ENCODE results near the gene IQGAP2.

Gene IQGAP2

GRCh38 chr5:76681287-76681686 is 278.2 kb downstream of the IQGAP2 start:
- H4K8ac ChIP-seq (ENCODE audit: low read depth, low read length): no peak overlapping the region
- H3K9me3 ChIP-seq (replicated peaks in 1 of 2; ENCODE audit: control insufficient read depth in 2 of 2, insufficient read depth in 1 of 2, low read depth in 1 of 2, low read length in 2 of 2): no peaks in the 10 kb centered on the region
- H2BK120ac ChIP-seq (ENCODE audit: low read depth, low read length): no peak overlapping the region
- no peak overlapping the region for H2BK12ac ChIP-seq (ENCODE audit: low read length)
- H2AK5ac ChIP-seq (ENCODE audit: low read depth, low read length): no peak overlapping the region
- no peaks in the 10 kb centered on the region for H3K4me1 ChIP-seq (ENCODE audit: control insufficient read depth in 2 of 2, insufficient read depth in 1 of 2, low read depth in 1 of 2, low read length in 2 of 2)
- H4K91ac ChIP-seq (ENCODE audit: low read depth, low read length, poor library complexity): no peak overlapping the region
- H3K9ac ChIP-seq (ENCODE audit: low read depth, low read length, poor library complexity): no peak overlapping the region
- no peak for DNase-seq (ENCODE audit: low spot score)
- H3K18ac ChIP-seq (ENCODE audit: low read length): no peak overlapping the region
- no peaks in the 10 kb centered on the region for H3K27me3 ChIP-seq (ENCODE audit: control insufficient read depth in 3 of 3, insufficient read depth in 3 of 3, low read depth in 1 of 3, low read length in 3 of 3)
- H2BK15ac ChIP-seq (ENCODE audit: low read length): no peak overlapping the region
- no CpG with 5 or more reads among the region's 4 CpGs for WGBS, 2 donors (ENCODE audit: extremely low coverage in 2 of 2, insufficient read length in 2 of 2, insufficient replicate concordance in 1 of 2)
- H3K79me1 ChIP-seq (ENCODE audit: low read depth, low read length): no peaks in the 10 kb centered on the region
- no peak overlapping the region for H3K14ac ChIP-seq (ENCODE audit: low read length)
- no peak overlapping the region for H3K4me2 ChIP-seq (ENCODE audit: insufficient read depth, low read length, poor library complexity, severe bottlenecking)
- H3K27ac ChIP-seq (replicated peaks; ENCODE audit: low read length): no peak overlapping the region
- H3K4me3 ChIP-seq (ENCODE audit: low read length in 2 of 2): no peak overlapping the region
- no peak overlapping the region for H3K4ac ChIP-seq (ENCODE audit: low read length)
- no peak overlapping the region for H2AFZ ChIP-seq (ENCODE audit: low read length)
- peaks cover 0 to 33% of the 10 kb centered on the region in 2 donors for H3K36me3 ChIP-seq (replicated peaks in 1 of 2; ENCODE audit: control insufficient read depth in 2 of 2, insufficient read depth in 2 of 2, low read length in 2 of 2)
- H2BK5ac ChIP-seq (ENCODE audit: low read length): no peak overlapping the region
- H3K23ac ChIP-seq (ENCODE audit: low read depth, low read length, poor library complexity): no peak overlapping the region

GRCh38 chr5:76682387-76682786 is 279.3 kb downstream of the IQGAP2 start:
- WGBS, 2 donors (ENCODE audit: extremely low coverage in 2 of 2, insufficient read length in 2 of 2, insufficient replicate concordance in 1 of 2): no CpG with 5 or more reads among the region's 2 CpGs
- H3K9ac ChIP-seq (ENCODE audit: low read depth, low read length, poor library complexity): no peak overlapping the region
- H3K4ac ChIP-seq (ENCODE audit: low read length): no peak overlapping the region

GRCh38 chr5:76683816-76684731 is 281.0 kb downstream of the IQGAP2 start:
- no peak overlapping the region for H3K27ac ChIP-seq (replicated peaks; ENCODE audit: low read length)
- H3K9ac ChIP-seq (ENCODE audit: low read depth, low read length, poor library complexity): no peak overlapping the region
- H3K4me3 ChIP-seq (ENCODE audit: low read length in 2 of 2): no peak overlapping the region
- no peak overlapping the region for H4K91ac ChIP-seq (ENCODE audit: low read depth, low read length, poor library complexity)
- H3K36me3 ChIP-seq (replicated peaks in 1 of 2; ENCODE audit: control insufficient read depth in 2 of 2, insufficient read depth in 2 of 2, low read length in 2 of 2): peaks cover 0 to 33% of the 10 kb centered on the region in 2 donors
- H3K14ac ChIP-seq (ENCODE audit: low read length): no peak overlapping the region
- H2BK120ac ChIP-seq (ENCODE audit: low read depth, low read length): no peak overlapping the region
- no peak overlapping the region for H3K18ac ChIP-seq (ENCODE audit: low read length)
- no peak overlapping the region for H3K4ac ChIP-seq (ENCODE audit: low read length)
- H3K79me1 ChIP-seq (ENCODE audit: low read depth, low read length): no peaks in the 10 kb centered on the region
- no peaks in the 10 kb centered on the region for H3K4me1 ChIP-seq (ENCODE audit: control insufficient read depth in 2 of 2, insufficient read depth in 1 of 2, low read depth in 1 of 2, low read length in 2 of 2)
- H2AFZ ChIP-seq (ENCODE audit: low read length): no peak overlapping the region
- DNase-seq (ENCODE audit: low spot score): no peak
- H2BK15ac ChIP-seq (ENCODE audit: low read length): no peak overlapping the region
- no peak overlapping the region for H3K23ac ChIP-seq (ENCODE audit: low read depth, low read length, poor library complexity)
- no peak overlapping the region for H2BK5ac ChIP-seq (ENCODE audit: low read length)
- no peak overlapping the region for H2AK5ac ChIP-seq (ENCODE audit: low read depth, low read length)
- H3K4me2 ChIP-seq (ENCODE audit: insufficient read depth, low read length, poor library complexity, severe bottlenecking): no peak overlapping the region
- H2BK12ac ChIP-seq (ENCODE audit: low read length): no peak overlapping the region
- H3K27me3 ChIP-seq (ENCODE audit: control insufficient read depth in 3 of 3, insufficient read depth in 3 of 3, low read depth in 1 of 3, low read length in 3 of 3): no peaks in the 10 kb centered on the region
- H4K8ac ChIP-seq (ENCODE audit: low read depth, low read length): no peak overlapping the region
- WGBS, 2 donors (ENCODE audit: extremely low coverage in 2 of 2, insufficient read length in 2 of 2, insufficient replicate concordance in 1 of 2): no CpG with 5 or more reads among the region's 9 CpGs
- no peaks in the 10 kb centered on the region for H3K9me3 ChIP-seq (replicated peaks in 1 of 2; ENCODE audit: control insufficient read depth in 2 of 2, insufficient read depth in 1 of 2, low read depth in 1 of 2, low read length in 2 of 2)

More at GRCh38 chr5:76682387-76682786, 279.3 kb downstream of the IQGAP2 start:
- no peak overlapping the region for H3K27ac ChIP-seq (replicated peaks; ENCODE audit: low read length)
- no peak overlapping the region for H3K4me3 ChIP-seq (ENCODE audit: low read length in 2 of 2)
- no peak overlapping the region for H3K23ac ChIP-seq (ENCODE audit: low read depth, low read length, poor library complexity)
- H4K8ac ChIP-seq (ENCODE audit: low read depth, low read length): no peak overlapping the region
- no peaks in the 10 kb centered on the region for H3K27me3 ChIP-seq (ENCODE audit: control insufficient read depth in 3 of 3, insufficient read depth in 3 of 3, low read depth in 1 of 3, low read length in 3 of 3)
- H2BK5ac ChIP-seq (ENCODE audit: low read length): no peak overlapping the region
- no peak overlapping the region for H2BK120ac ChIP-seq (ENCODE audit: low read depth, low read length)
- H3K9me3 ChIP-seq (replicated peaks in 1 of 2; ENCODE audit: control insufficient read depth in 2 of 2, insufficient read depth in 1 of 2, low read depth in 1 of 2, low read length in 2 of 2): no peaks in the 10 kb centered on the region
- H3K14ac ChIP-seq (ENCODE audit: low read length): no peak overlapping the region
- H3K4me1 ChIP-seq (ENCODE audit: control insufficient read depth in 2 of 2, insufficient read depth in 1 of 2, low read depth in 1 of 2, low read length in 2 of 2): no peaks in the 10 kb centered on the region
- H2AFZ ChIP-seq (ENCODE audit: low read length): no peak overlapping the region
- H2BK12ac ChIP-seq (ENCODE audit: low read length): no peak overlapping the region
- no peak for DNase-seq (ENCODE audit: low spot score)
- H3K4me2 ChIP-seq (ENCODE audit: insufficient read depth, low read length, poor library complexity, severe bottlenecking): no peak overlapping the region
- H2BK15ac ChIP-seq (ENCODE audit: low read length): no peak overlapping the region
- H3K79me1 ChIP-seq (ENCODE audit: low read depth, low read length): no peaks in the 10 kb centered on the region
- H4K91ac ChIP-seq (ENCODE audit: low read depth, low read length, poor library complexity): no peak overlapping the region
- no peak overlapping the region for H2AK5ac ChIP-seq (ENCODE audit: low read depth, low read length)
- H3K36me3 ChIP-seq (replicated peaks in 1 of 2; ENCODE audit: control insufficient read depth in 2 of 2, insufficient read depth in 2 of 2, low read length in 2 of 2): peaks cover 0 to 26% of the 10 kb centered on the region in 2 donors
- H3K18ac ChIP-seq (ENCODE audit: low read length): no peak overlapping the region

GRCh38 chr5:76684756-76685519 is 281.9 kb downstream of the IQGAP2 start:
- Histone ChIP-seq H2AFZ (ENCODE audit: low read length) (no peak overlapping the region), H3K4me2 (ENCODE audit: insufficient read depth, low read length, poor library complexity, severe bottlenecking) (no peak overlapping the region), H3K27me3 (ENCODE audit: control insufficient read depth in 3 of 3, insufficient read depth in 3 of 3, low read depth in 1 of 3, low read length in 3 of 3) (no peaks in the 10 kb centered on the region), H3K4me3 (ENCODE audit: low read length in 2 of 2) (no peak overlapping the region), H3K9ac (ENCODE audit: low read depth, low read length, poor library complexity) (no peak overlapping the region), H3K4me1 (ENCODE audit: control insufficient read depth in 2 of 2, insufficient read depth in 1 of 2, low read depth in 1 of 2, low read length in 2 of 2) (no peaks in the 10 kb centered on the region), H2AK5ac (ENCODE audit: low read depth, low read length) (no peak overlapping the region), H3K9me3 (replicated peaks in 1 of 2; ENCODE audit: control insufficient read depth in 2 of 2, insufficient read depth in 1 of 2, low read depth in 1 of 2, low read length in 2 of 2) (no peaks in the 10 kb centered on the region), H4K8ac (ENCODE audit: low read depth, low read length) (no peak overlapping the region), H3K14ac (ENCODE audit: low read length) (no peak overlapping the region), H2BK120ac (ENCODE audit: low read depth, low read length) (no peak overlapping the region), H4K91ac (ENCODE audit: low read depth, low read length, poor library complexity) (no peak overlapping the region), H2BK5ac (ENCODE audit: low read length) (no peak overlapping the region), H2BK12ac (ENCODE audit: low read length) (no peak overlapping the region), H3K18ac (ENCODE audit: low read length) (no peak overlapping the region), H3K79me1 (ENCODE audit: low read depth, low read length) (no peaks in the 10 kb centered on the region), H3K27ac (replicated peaks; ENCODE audit: low read length) (no peak overlapping the region), H3K36me3 (replicated peaks in 1 of 2; ENCODE audit: control insufficient read depth in 2 of 2, insufficient read depth in 2 of 2, low read length in 2 of 2) (peaks cover 0 to 33% of the 10 kb centered on the region in 2 donors), H3K23ac (ENCODE audit: low read depth, low read length, poor library complexity) (no peak overlapping the region), H2BK15ac (ENCODE audit: low read length) (no peak overlapping the region), H3K4ac (ENCODE audit: low read length) (no peak overlapping the region)
- no peak for DNase-seq (ENCODE audit: low spot score)
- no CpG with 5 or more reads among the region's 5 CpGs for WGBS, 2 donors (ENCODE audit: extremely low coverage in 2 of 2, insufficient read length in 2 of 2, insufficient replicate concordance in 1 of 2)

Measured in neuronal stem cell (in vitro differentiated cells).